HepG2 (cell line): ENCODE results near the gene SLC2A5. TPM values are rescaled to one million over a fixed set of nuclear protein-coding genes. Genes with fewer than 3 reads are reported as not detected.
A peak's percentile ranks its signal among the peaks of the same experiment; 100 is the strongest.

ENCODE experiments used
- DDIT3 ChIP-seq: sonication (generic); formaldehyde crosslinking; IDR thresholded peaks from 2 replicates; pipeline ENCODE4 v1.4.0; 2020; ENCODE audit warnings: mild to moderate bottlenecking, missing genetic modification reagents
- FOXA3 ChIP-seq: IDR thresholded peaks from 2 replicates; pipeline ENCODE4 v1.6.1; 2016; ENCODE audit warnings: missing genetic modification reagents, missing compliant biosample characterization
- GATAD1 ChIP-seq: IDR thresholded peaks from 2 replicates; pipeline ENCODE4 v1.6.1; 2016; ENCODE audit warnings: missing genetic modification reagents, missing compliant biosample characterization
- HHEX ChIP-seq: IDR thresholded peaks from 2 replicates; pipeline ENCODE4 v1.6.1; 2016; ENCODE audit warnings: control low read depth
- HMG20A ChIP-seq: IDR thresholded peaks from 2 replicates; pipeline ENCODE4 v1.6.1; 2016; ENCODE audit warnings: borderline replicate concordance
- KAT2B ChIP-seq: fragments of 150-350 bp; IDR thresholded peaks from 2 replicates; pipeline ENCODE4 v1.6.1; 2014; ENCODE audit warnings: low read depth, low read length, borderline replicate concordance
- NBN ChIP-seq: fragments of 450-650 bp; conservative IDR thresholded peaks from 2 replicates; pipeline ENCODE4 v1.6.1; 2017
- PBX3 ChIP-seq: sonication (generic); formaldehyde crosslinking; IDR thresholded peaks from 2 replicates; pipeline ENCODE4 v1.8.1; 2023; ENCODE audit warnings: missing genetic modification reagents, inconsistent platforms, borderline replicate concordance
- POLR2G ChIP-seq: fragments of 200-400 bp; formaldehyde crosslinking; IDR thresholded peaks from 2 replicates; pipeline ENCODE4 v1.6.1; 2018; ENCODE audit warnings: mild to moderate bottlenecking, low read depth, low read length, moderate library complexity
- RFXANK ChIP-seq: IDR thresholded peaks from 2 replicates; pipeline ENCODE4 v1.6.1; 2016
- SALL2 ChIP-seq: sonication (generic); formaldehyde crosslinking; IDR thresholded peaks from 2 replicates; pipeline ENCODE4 v1.8.1; 2023; ENCODE audit warnings: mild to moderate bottlenecking, missing genetic modification reagents, inconsistent platforms
- SIN3A ChIP-seq: IDR thresholded peaks from 2 replicates; pipeline ENCODE4 v1.6.1; 2011; ENCODE audit warnings: low read depth, mild to moderate bottlenecking, control low read depth, low read length, borderline replicate concordance
- SMAD3 ChIP-seq: sonication (generic); formaldehyde crosslinking; IDR thresholded peaks from 2 replicates; pipeline ENCODE4 v1.4.0; 2020; ENCODE audit warnings: missing genetic modification reagents
- TFAP4 ChIP-seq: sonication (generic); IDR thresholded peaks from 2 replicates; pipeline ENCODE4 v1.6.1; 2016; ENCODE audit warnings: low read depth, borderline replicate concordance
- TSC22D2 ChIP-seq: sonication (generic); formaldehyde crosslinking; IDR thresholded peaks from 2 replicates; pipeline ENCODE4 v1.5.1; 2020; ENCODE audit warnings: missing genetic modification reagents, mild to moderate bottlenecking, borderline replicate concordance
- ZHX2 ChIP-seq, 2 experiments: sonication (generic) in 1 of 2; formaldehyde crosslinking in 1 of 2; IDR thresholded peaks; 2 replicates each; pipeline versions ENCODE4 v1.6.1 to v1.9.0; 2014 to 2022; ENCODE audit warnings: antibody characterized with exemption in 1 of 2, borderline replicate concordance in 1 of 2, inconsistent platforms in 1 of 2, low read depth in 1 of 2, missing genetic modification reagents in 1 of 2
- ZNF274 ChIP-seq: sonication (generic); formaldehyde crosslinking; IDR thresholded peaks from 2 replicates; pipeline ENCODE4 v1.5.1; 2020; ENCODE audit warnings: mild to moderate bottlenecking, missing genetic modification reagents
- ZNF362 ChIP-seq: sonication (generic); formaldehyde crosslinking; IDR thresholded peaks from 2 replicates; pipeline ENCODE4 v1.4.0; 2020; ENCODE audit warnings: missing genetic modification reagents, mild to moderate bottlenecking, borderline replicate concordance
- ZNF383 ChIP-seq: sonication (generic); formaldehyde crosslinking; IDR thresholded peaks from 2 replicates; pipeline ENCODE4 v1.4.0; 2020; ENCODE audit warnings: missing genetic modification reagents, mild to moderate bottlenecking, borderline replicate concordance
- ZNF7 ChIP-seq: IDR thresholded peaks from 2 replicates; pipeline ENCODE4 v1.6.1; 2016; ENCODE audit warnings: missing biosample characterization, missing genetic modification reagents
- ZNF720 ChIP-seq: sonication (generic); formaldehyde crosslinking; IDR thresholded peaks from 2 replicates; pipeline ENCODE4 v1.4.0; 2020; ENCODE audit warnings: missing genetic modification reagents
- ZNF891 ChIP-seq: sonication (generic); formaldehyde crosslinking; IDR thresholded peaks from 2 replicates; pipeline ENCODE4 v1.5.0; 2020; ENCODE audit warnings: mild to moderate bottlenecking, missing genetic modification reagents
- polyA plus RNA-seq, 8 experiments: library from polyadenylated mRNA; depleted of rRNA in 3 of 8; stranded (reverse) in 7 of 8; unstranded in 1 of 8; fragments of >200 nt; fragmentation: Illumina TruSeq in 4 of 8; extraction: Trizol in 4 of 8; gene quantifications; 2 replicates each; pipeline versions ENCODE4 v1.2.1 to v1.2.3, GENCODE V29; 2011 to 2016; ENCODE audit warnings: low read depth in 4 of 8, missing spikeins in 1 of 8, mixed read lengths in 1 of 8; ENCODE audit not compliant: insufficient read depth in 1 of 8
- total RNA-seq, 5 experiments: library from RNA; depleted of rRNA; stranded (reverse); fragments of >200 nt; fragmentation: Illumina TruSeq; extraction: Trizol; gene quantifications; 2 replicates each; pipeline ENCODE4 v1.2.3, GENCODE V29; 2016; ENCODE audit warnings: low read depth in 1 of 5

Gene SLC2A5
- total and polyA plus RNA-seq, 2 of the 13 experiments (the other 11 are each of a cell fraction or from before 2014, with no cell fraction given) = 0.04 to 0.54 TPM

GRCh38 chr1:9110669-9111356, 41.4 kb upstream of the SLC2A5 start (continued):
- TF ChIP-seq ZNF362 (CRISPR knock-in tag) = peak; percentile 27; the same call in 1 of the 2 replicates
- TF ChIP-seq TSC22D2 (CRISPR knock-in tag) = no peak
- TF ChIP-seq FOXA3 (CRISPR knock-in tag) = 0 out of 2 replicates have a peak, but pooled peaks have one; percentile 14
- TF ChIP-seq SMAD3 (CRISPR knock-in tag) = no peak
- TF ChIP-seq ZHX2 (IDR thresholded peaks at IDR 0.05; ENCODE audit: low read depth) = no peak
- no peak for TF ChIP-seq ZHX2 (CRISPR knock-in tag; IDR thresholded peaks at IDR 0.05; ENCODE audit: borderline replicate concordance)
- TF ChIP-seq POLR2G = no peak
- TF ChIP-seq ZNF7 (CRISPR knock-in tag) = no peak
- TF ChIP-seq KAT2B = no peak
- TF ChIP-seq ZNF274 = no peak
- TF ChIP-seq PBX3 (CRISPR knock-in tag) = no peak
- 0 out of 2 replicates have a peak, but pooled peaks have one; percentile 49 for TF ChIP-seq ZNF383 (CRISPR knock-in tag)
- TF ChIP-seq ZNF720 (CRISPR knock-in tag) = no peak
- no peak for TF ChIP-seq HHEX (CRISPR knock-in tag)
- no peak for TF ChIP-seq RFXANK (CRISPR knock-in tag)
- TF ChIP-seq SALL2 (CRISPR knock-in tag) = no peak
- peak; percentile 93 for TF ChIP-seq ZNF891 (CRISPR knock-in tag)
- TF ChIP-seq TFAP4 = peak; percentile 26; the same call in 1 of the 2 replicates
- TF ChIP-seq GATAD1 (CRISPR knock-in tag) = 0 out of 2 replicates have a peak, but pooled peaks have one; percentile 26
- no peak for TF ChIP-seq SIN3A
- TF ChIP-seq HMG20A (CRISPR knock-in tag) = no peak
- TF ChIP-seq NBN = no peak
- no peak for TF ChIP-seq DDIT3
